ENCODE data around the gene DHRS3. TPM values are rescaled to one million over a fixed set of nuclear protein-coding genes. Genes with fewer than 3 reads are reported as not detected.

DHRS3 gene
- total RNA-seq, 1 experiment from 2014 or later, result 54.5 TPM

DNA sequence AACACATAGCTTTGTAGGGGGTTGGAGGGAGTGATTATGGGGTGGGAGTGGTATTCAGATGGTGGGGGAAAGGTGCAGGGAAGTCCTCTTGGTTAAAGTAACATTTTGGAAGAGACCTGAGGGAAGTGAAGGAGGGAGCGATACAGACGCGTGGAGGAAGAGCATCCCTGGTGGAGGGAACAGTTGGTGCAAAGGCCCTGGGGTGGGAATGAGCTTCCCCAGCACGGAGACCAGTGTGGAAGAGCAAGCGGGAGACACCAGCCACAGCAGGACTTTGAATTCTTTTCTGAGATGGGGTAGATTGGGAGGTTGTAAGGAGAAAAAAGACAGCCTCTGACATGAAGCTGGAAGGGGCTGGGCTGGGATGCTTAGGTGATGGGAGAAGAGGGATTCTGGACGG, 23.5 kb downstream of the DHRS3 start:
- WGBS (ENCODE audit: extremely low coverage, insufficient read length, low lambda C conversion rate), result no CpG with 5 or more reads among the region's 6 CpGs
- H3K27me3 ChIP-seq (ENCODE audit: insufficient read depth, low read length), result no peaks in the 10 kb centered on the region; the same call in 1 of the 2 replicates

More for the DNA sequence above, 23.5 kb downstream of the DHRS3 start:
- Histone ChIP-seq H2BK120ac (ENCODE audit: low read depth, low read length, poor library complexity, severe bottlenecking) (no peak overlapping the region), H4K91ac (ENCODE audit: insufficient read length, low read depth, low read length) (no peak overlapping the region), H2AFZ (ENCODE audit: low read length) (no peak overlapping the region), H4K5ac (ENCODE audit: insufficient read length, low read depth, low read length) (no peak overlapping the region), H3K18ac (ENCODE audit: insufficient read length, low read depth, low read length) (no peak overlapping the region), H3K9ac (ENCODE audit: extremely low read depth, insufficient read length, low read length) (no peak overlapping the region), H3T11ph (ENCODE audit: low read length) (no peak overlapping the region), H4K8ac (replicated peaks; ENCODE audit: insufficient read length, low read depth, low read length) (no peak overlapping the region), H2AK5ac (ENCODE audit: insufficient read length, low read length) (no peak overlapping the region), H3K23me2 (ENCODE audit: insufficient read length, low read depth, low read length, poor library complexity, severe bottlenecking) (peaks cover 13% of the 10 kb centered on the region), H3K23ac (ENCODE audit: insufficient read length, low read depth, low read length) (no peak overlapping the region), H2BK12ac (ENCODE audit: insufficient read length, low read depth, low read length) (no peak overlapping the region), H2BK15ac (ENCODE audit: low read depth, low read length) (no peak overlapping the region), H2BK20ac (ENCODE audit: low read depth, low read length, poor library complexity, severe bottlenecking) (no peak overlapping the region), H3K56ac (ENCODE audit: insufficient read length, low read depth, low read length) (no peak overlapping the region), H3K27ac (ENCODE audit: insufficient read length, low read depth, low read length) (no peak overlapping the region), H3K79me2 (ENCODE audit: insufficient read depth, low read length) (no peaks in the 10 kb centered on the region), H3K9me3 (ENCODE audit: control insufficient read depth, low read depth, low read length) (no peaks in the 10 kb centered on the region), H2BK5ac (ENCODE audit: insufficient read length, low read length) (no peak overlapping the region), H3K4ac (ENCODE audit: low read depth, low read length) (no peak overlapping the region), H3K4me1 (ENCODE audit: insufficient read depth, low read length) (peaks cover 6% of the 10 kb centered on the region; the same call in 1 of the 2 replicates), H4K20me1 (ENCODE audit: control insufficient read depth, insufficient read depth, insufficient read length) (no peaks in the 10 kb centered on the region), H3K14ac (ENCODE audit: insufficient read depth, low read length) (no peak overlapping the region), H3K79me1 (ENCODE audit: insufficient read depth, low read depth, low read length, poor library complexity, severe bottlenecking) (no peaks in the 10 kb centered on the region), H3K4me2 (ENCODE audit: insufficient read depth, insufficient read length, low read length) (peak overlapping the region; percentile 78)
- Mint-ChIP-seq H3K36me3 (ENCODE audit: insufficient read depth in 1 of 3, low read depth in 3 of 3) (peaks cover 0 to 16% (median 9%) of the 10 kb centered on the region in 3 experiments; a peak in 4 of 7 replicates), H3K27ac (peak overlapping the region; percentile 62 to 92 (median 91); a peak in 6 of 7 replicates), H3K4me1 (peaks cover 41 to 42% of the 10 kb centered on the region in 2 experiments), H3K27me3 (ENCODE audit: low read depth) (peaks cover 26% of the 10 kb centered on the region), H3K9me3 (no peaks in the 10 kb centered on the region; a peak in 1 of 5 replicates), H3K4me3 (peak overlapping the region; percentile 70 to 89)
- TF ChIP-seq, protein P1, sequence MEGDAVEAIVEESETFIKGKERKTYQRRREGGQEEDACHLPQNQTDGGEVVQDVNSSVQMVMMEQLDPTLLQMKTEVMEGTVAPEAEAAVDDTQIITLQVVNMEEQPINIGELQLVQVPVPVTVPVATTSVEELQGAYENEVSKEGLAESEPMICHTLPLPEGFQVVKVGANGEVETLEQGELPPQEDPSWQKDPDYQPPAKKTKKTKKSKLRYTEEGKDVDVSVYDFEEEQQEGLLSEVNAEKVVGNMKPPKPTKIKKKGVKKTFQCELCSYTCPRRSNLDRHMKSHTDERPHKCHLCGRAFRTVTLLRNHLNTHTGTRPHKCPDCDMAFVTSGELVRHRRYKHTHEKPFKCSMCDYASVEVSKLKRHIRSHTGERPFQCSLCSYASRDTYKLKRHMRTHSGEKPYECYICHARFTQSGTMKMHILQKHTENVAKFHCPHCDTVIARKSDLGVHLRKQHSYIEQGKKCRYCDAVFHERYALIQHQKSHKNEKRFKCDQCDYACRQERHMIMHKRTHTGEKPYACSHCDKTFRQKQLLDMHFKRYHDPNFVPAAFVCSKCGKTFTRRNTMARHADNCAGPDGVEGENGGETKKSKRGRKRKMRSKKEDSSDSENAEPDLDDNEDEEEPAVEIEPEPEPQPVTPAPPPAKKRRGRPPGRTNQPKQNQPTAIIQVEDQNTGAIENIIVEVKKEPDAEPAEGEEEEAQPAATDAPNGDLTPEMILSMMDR (conservative IDR thresholded peaks at IDR 0.05), result no peak
- no peak for DNase-seq

Measured in H9 (cell line).